IMR-90 (cell line): Measurements from ENCODE around the gene RHPN2.

Experiments used
- CEBPB ChIP-seq: IDR thresholded peaks from 2 replicates; pipeline ENCODE4 v1.6.1; 2012; ENCODE audit warnings: low read depth, low read length, improper control_type of control experiment
- CHD1 ChIP-seq: IDR thresholded peaks from 2 replicates; pipeline ENCODE4 v1.6.1; 2012; ENCODE audit warnings: low read depth, low read length, improper control_type of control experiment
- MAFK ChIP-seq: IDR thresholded peaks from 2 replicates; pipeline ENCODE4 v1.6.1; 2012; ENCODE audit warnings: low read depth, low read length, improper control_type of control experiment
- MXI1 ChIP-seq: IDR thresholded peaks from 2 replicates; pipeline ENCODE4 v1.6.1; 2012; ENCODE audit warnings: low read depth, mild to moderate bottlenecking, low read length, moderate library complexity, borderline replicate concordance
- POLR2A ChIP-seq: IDR thresholded peaks from 2 replicates; pipeline ENCODE4 v1.6.1; 2012; ENCODE audit warnings: mild to moderate bottlenecking, low read depth, low read length
- RAD21 ChIP-seq: IDR thresholded peaks from 2 replicates; pipeline ENCODE4 v1.6.1; 2012; ENCODE audit warnings: low read length, improper control_type of control experiment
- RFX5 ChIP-seq: IDR thresholded peaks from 2 replicates; pipeline ENCODE4 v1.8.0; 2012; ENCODE audit warnings: low read depth, mild to moderate bottlenecking, low read length, moderate library complexity
- SMC3 ChIP-seq: fragments of 150-350 bp; IDR thresholded peaks from 2 replicates; pipeline ENCODE4 v1.6.1; 2016; ENCODE audit warnings: low read depth, mild to moderate bottlenecking, antibody characterized with exemption, low read length, moderate library complexity
- TF ChIP-seq, protein P1 (sequence below): conservative IDR thresholded peaks from 2 replicates; pipeline ENCODE4 v1.5.1; 2012; ENCODE audit warnings: mild to moderate bottlenecking, low read depth, low read length, improper control_type of control experiment
- TF ChIP-seq, protein P2 (sequence below): fragments of 150-350 bp; IDR thresholded peaks from 2 replicates; pipeline ENCODE4 v1.6.1; 2017; ENCODE audit warnings: mild to moderate bottlenecking, antibody characterized with exemption, low read length, low read depth

DNA sequence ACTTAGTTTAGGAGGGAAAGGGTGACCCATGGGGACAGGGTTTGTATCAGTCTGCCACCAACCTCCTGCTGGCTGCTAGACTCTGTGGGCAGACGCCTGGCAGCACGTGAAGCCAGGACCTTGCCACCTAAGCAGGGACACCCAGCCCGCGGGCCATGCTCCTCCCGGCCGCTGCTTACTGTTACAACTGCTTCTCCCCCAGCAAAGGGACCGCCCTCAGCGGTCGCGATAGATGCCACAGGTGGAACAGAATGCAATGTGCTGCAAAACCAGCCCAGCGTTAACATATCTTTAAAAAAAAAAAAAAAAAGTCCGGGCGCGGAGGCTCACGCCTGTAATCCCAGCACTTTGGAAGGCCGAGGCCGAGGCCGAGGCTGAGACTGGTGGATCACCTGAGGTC, 1.9 kb upstream of the RHPN2 start:
- TF ChIP-seq, protein P1, sequence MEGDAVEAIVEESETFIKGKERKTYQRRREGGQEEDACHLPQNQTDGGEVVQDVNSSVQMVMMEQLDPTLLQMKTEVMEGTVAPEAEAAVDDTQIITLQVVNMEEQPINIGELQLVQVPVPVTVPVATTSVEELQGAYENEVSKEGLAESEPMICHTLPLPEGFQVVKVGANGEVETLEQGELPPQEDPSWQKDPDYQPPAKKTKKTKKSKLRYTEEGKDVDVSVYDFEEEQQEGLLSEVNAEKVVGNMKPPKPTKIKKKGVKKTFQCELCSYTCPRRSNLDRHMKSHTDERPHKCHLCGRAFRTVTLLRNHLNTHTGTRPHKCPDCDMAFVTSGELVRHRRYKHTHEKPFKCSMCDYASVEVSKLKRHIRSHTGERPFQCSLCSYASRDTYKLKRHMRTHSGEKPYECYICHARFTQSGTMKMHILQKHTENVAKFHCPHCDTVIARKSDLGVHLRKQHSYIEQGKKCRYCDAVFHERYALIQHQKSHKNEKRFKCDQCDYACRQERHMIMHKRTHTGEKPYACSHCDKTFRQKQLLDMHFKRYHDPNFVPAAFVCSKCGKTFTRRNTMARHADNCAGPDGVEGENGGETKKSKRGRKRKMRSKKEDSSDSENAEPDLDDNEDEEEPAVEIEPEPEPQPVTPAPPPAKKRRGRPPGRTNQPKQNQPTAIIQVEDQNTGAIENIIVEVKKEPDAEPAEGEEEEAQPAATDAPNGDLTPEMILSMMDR: no peak
- TF ChIP-seq MXI1: no peak
- TF ChIP-seq POLR2A: no peak
- TF ChIP-seq RAD21: no peak
- TF ChIP-seq CHD1: no peak
- TF ChIP-seq SMC3: no peak
- no peak for TF ChIP-seq CEBPB
- TF ChIP-seq, protein P2, sequence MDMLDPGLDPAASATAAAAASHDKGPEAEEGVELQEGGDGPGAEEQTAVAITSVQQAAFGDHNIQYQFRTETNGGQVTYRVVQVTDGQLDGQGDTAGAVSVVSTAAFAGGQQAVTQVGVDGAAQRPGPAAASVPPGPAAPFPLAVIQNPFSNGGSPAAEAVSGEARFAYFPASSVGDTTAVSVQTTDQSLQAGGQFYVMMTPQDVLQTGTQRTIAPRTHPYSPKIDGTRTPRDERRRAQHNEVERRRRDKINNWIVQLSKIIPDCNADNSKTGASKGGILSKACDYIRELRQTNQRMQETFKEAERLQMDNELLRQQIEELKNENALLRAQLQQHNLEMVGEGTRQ: no peak
- TF ChIP-seq RFX5: no peak
- no peak for TF ChIP-seq MAFK
